ENCODE results near the gene PI3.

The PI3 gene

GRCh38 chr20:45156713-45157112 is 18.0 kb upstream of the PI3 start:
- H3K9me3 ChIP-seq = peaks cover 0 to 3% (median 0%) of the 10 kb centered on the region in 3 donors
- H3K27ac ChIP-seq = no peak overlapping the region
- H3K4me3 ChIP-seq = no peak overlapping the region
- no peaks in the 10 kb centered on the region for H3K4me1 ChIP-seq
- TF ChIP-seq, protein P1, sequence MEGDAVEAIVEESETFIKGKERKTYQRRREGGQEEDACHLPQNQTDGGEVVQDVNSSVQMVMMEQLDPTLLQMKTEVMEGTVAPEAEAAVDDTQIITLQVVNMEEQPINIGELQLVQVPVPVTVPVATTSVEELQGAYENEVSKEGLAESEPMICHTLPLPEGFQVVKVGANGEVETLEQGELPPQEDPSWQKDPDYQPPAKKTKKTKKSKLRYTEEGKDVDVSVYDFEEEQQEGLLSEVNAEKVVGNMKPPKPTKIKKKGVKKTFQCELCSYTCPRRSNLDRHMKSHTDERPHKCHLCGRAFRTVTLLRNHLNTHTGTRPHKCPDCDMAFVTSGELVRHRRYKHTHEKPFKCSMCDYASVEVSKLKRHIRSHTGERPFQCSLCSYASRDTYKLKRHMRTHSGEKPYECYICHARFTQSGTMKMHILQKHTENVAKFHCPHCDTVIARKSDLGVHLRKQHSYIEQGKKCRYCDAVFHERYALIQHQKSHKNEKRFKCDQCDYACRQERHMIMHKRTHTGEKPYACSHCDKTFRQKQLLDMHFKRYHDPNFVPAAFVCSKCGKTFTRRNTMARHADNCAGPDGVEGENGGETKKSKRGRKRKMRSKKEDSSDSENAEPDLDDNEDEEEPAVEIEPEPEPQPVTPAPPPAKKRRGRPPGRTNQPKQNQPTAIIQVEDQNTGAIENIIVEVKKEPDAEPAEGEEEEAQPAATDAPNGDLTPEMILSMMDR (IDR thresholded peaks at IDR 0.05) = no peak
- intact Hi-C loops (cut with DNase I; ENCODE audit: low total_unique reads) = no loop called here
- no peaks in the 10 kb centered on the region for H3K27me3 ChIP-seq
- DNase-seq = no peak
- H3K36me3 ChIP-seq = no peaks in the 10 kb centered on the region

- TF ChIP-seq, protein P1 (IDR thresholded peaks at IDR 0.05) = no peak
- Histone ChIP-seq H3K4me3 (no peak overlapping the region), H3K36me3 (no peaks in the 10 kb centered on the region), H3K27ac (no peak overlapping the region), H3K4me1 (no peaks in the 10 kb centered on the region), H3K27me3 (no peaks in the 10 kb centered on the region), H3K9me3 (peaks cover 0 to 3% (median 0%) of the 10 kb centered on the region in 3 donors)
- intact Hi-C loops (cut with DNase I; ENCODE audit: low total_unique reads) = no loop called here
- no peak for DNase-seq
Measured at GRCh38 chr20:45157962-45158361, 16.7 kb upstream of the PI3 start.

GRCh38 chr20:45163083-45163803 is 11.5 kb upstream of the PI3 start:
- intact Hi-C loops (cut with DNase I; ENCODE audit: low total_unique reads) = no loop called here

DNA sequence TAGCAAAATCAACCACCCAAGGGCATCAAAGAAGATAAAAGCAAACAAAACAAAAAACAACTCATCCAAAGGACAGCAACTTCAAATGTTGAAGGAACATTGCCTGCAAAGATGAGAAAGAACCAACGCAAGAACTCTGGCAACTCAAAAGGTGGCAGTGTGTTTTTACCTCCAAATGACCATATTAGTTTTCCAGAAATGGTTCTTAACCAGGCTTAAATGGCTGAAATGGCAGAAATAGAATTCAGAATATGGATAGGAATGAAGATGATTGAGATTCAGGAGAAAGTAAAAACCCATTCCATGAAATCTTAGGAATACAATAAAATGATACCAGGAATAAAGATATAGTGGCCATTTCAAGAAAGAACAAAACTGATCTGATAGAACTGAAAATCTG is 9.8 kb upstream of the PI3 start:
- H3K27ac ChIP-seq = no peak overlapping the region
- H3K4me1 ChIP-seq = no peaks in the 10 kb centered on the region
- H3K36me3 ChIP-seq = no peaks in the 10 kb centered on the region
- peaks cover 0 to 3% (median 0%) of the 10 kb centered on the region in 3 donors for H3K9me3 ChIP-seq
- TF ChIP-seq, protein P1 (IDR thresholded peaks at IDR 0.05) = no peak
- no peaks in the 10 kb centered on the region for H3K27me3 ChIP-seq
- H3K4me3 ChIP-seq = no peak overlapping the region
- intact Hi-C loops (cut with DNase I; ENCODE audit: low total_unique reads) = no loop called here
- no peak for DNase-seq

More at GRCh38 chr20:45163083-45163803, 11.5 kb upstream of the PI3 start:
- no peaks in the 10 kb centered on the region for H3K4me1 ChIP-seq
- DNase-seq = no peak
- peaks cover 0 to 3% (median 3%) of the 10 kb centered on the region in 3 donors for H3K9me3 ChIP-seq
- TF ChIP-seq, protein P1 (IDR thresholded peaks at IDR 0.05) = no peak
- H3K4me3 ChIP-seq = no peak overlapping the region
- H3K27ac ChIP-seq = no peak overlapping the region
- no peaks in the 10 kb centered on the region for H3K36me3 ChIP-seq
- H3K27me3 ChIP-seq = no peaks in the 10 kb centered on the region

DNA sequence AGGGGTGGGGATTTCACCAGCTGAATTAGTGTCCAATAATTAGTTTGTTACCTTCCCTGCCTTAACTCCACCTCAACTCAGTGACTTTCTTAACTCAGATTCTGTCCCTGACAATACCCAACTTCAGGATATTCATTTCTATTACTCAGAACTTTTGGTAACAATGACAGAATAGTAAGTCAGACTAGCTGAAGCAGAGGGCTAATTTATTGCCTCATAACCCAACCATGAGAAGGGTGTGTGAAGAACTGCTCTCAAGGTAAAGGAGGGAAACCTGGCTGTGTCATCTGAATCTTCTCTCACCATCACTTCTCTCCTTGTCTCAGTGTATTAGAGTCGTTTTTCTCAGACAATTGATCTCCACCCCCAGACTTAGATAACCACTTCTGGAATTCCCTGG is 1.2 kb upstream of the PI3 start:
- Histone ChIP-seq H3K27me3 (no peaks in the 10 kb centered on the region), H3K9me3 (no peaks in the 10 kb centered on the region), H3K27ac (no peak overlapping the region), H3K36me3 (no peaks in the 10 kb centered on the region), H3K4me3 (no peak overlapping the region), H3K4me1 (no peaks in the 10 kb centered on the region)
- DNase-seq = no peak
- intact Hi-C loops (cut with DNase I; ENCODE audit: low total_unique reads) = no loop called here
- TF ChIP-seq, protein P1 (IDR thresholded peaks at IDR 0.05) = no peak
